IMR-90 (cell line): ENCODE measurements around the gene CD38. TPM values are rescaled to one million over a fixed set of nuclear protein-coding genes. Genes with fewer than 3 reads are reported as not detected.

Source experiments
- ATAC-seq: fragments of 200-7000 bp; cut with Tn5 transposase; 2 replicates; pipeline ENCODE4 v1.9.1; 2020; ENCODE audit warnings: low read depth, mild to moderate bottlenecking, moderate library complexity
- BruUV-seq: library from RNA; stranded (reverse); fragments of 400-500 nt; replicated peaks from 2 replicates; lab custom pipeline; 2021; lab: Mats Ljungman, UMichigan
- CTCF ChIA-PET: fragments of 300-600 bp; formaldehyde crosslinking; extraction: SDS; loops from one replicate; lab custom pipeline; 2021; ENCODE audit warnings: antibody characterized with exemption; lab: Yijun Ruan, JAX
- POLR2A ChIA-PET: fragments of 300-600 bp; sonication (Branson Sonifier 250); formaldehyde crosslinking; loops from one replicate; lab custom pipeline; 2022; ENCODE audit warnings: antibody characterized with exemption; ENCODE audit not compliant: unreplicated experiment; lab: Charles Lee
- DNase-seq: peaks from one replicate; pipeline ENCODE4 v3.0.0; 2013
- H2AFZ ChIP-seq: replicated peaks from 2 replicates; pipeline ENCODE3; 2013; ENCODE audit warnings: low read length, mild to moderate bottlenecking; ENCODE audit not compliant: poor library complexity
- H2AK5ac ChIP-seq: 2 replicates; pipeline ENCODE4 v1.6.1; 2013; ENCODE audit warnings: low read depth, low read length, inconsistent platforms
- H2AK9ac ChIP-seq: replicated peaks from 2 replicates; pipeline ENCODE3; 2013; ENCODE audit warnings: mild to moderate bottlenecking, low read depth, low read length, moderate library complexity; ENCODE audit not compliant: poor library complexity
- H2BK120ac ChIP-seq: 2 replicates; pipeline ENCODE4 v1.6.1; 2013; ENCODE audit warnings: low read depth, low read length, inconsistent platforms
- H2BK15ac ChIP-seq: 3 replicates; pipeline ENCODE4 v1.6.1; 2013; ENCODE audit warnings: low read depth, low read length, inconsistent platforms
- H2BK20ac ChIP-seq: 2 replicates; pipeline ENCODE4 v1.6.1; 2013; ENCODE audit warnings: low read depth, mild to moderate bottlenecking, inconsistent platforms, low read length, moderate library complexity
- H2BK5ac ChIP-seq: 2 replicates; pipeline ENCODE4 v1.6.1; 2013; ENCODE audit warnings: mild to moderate bottlenecking, low read depth, low read length, inconsistent platforms; ENCODE audit not compliant: poor library complexity, severe bottlenecking
- H3K14ac ChIP-seq: replicated peaks from 2 replicates; pipeline ENCODE4 v1.6.1; 2013; ENCODE audit warnings: low read depth, low read length, inconsistent platforms
- H3K18ac ChIP-seq: 2 replicates; pipeline ENCODE4 v1.6.1; 2013; ENCODE audit warnings: low read depth, low read length, control low read depth
- H3K23ac ChIP-seq: 2 replicates; pipeline ENCODE4 v1.6.1; 2013; ENCODE audit warnings: low read depth, low read length, inconsistent platforms
- H3K27ac ChIP-seq: 2 replicates; pipeline ENCODE4 v1.5.1; 2013; ENCODE audit warnings: mild to moderate bottlenecking, control low read depth, low read length; ENCODE audit not compliant: insufficient read depth
- H3K27me3 ChIP-seq: 2 replicates; pipeline ENCODE4 v1.6.1; 2013; ENCODE audit warnings: low read length; ENCODE audit not compliant: control insufficient read depth, insufficient read depth
- H3K36me3 ChIP-seq: 2 replicates; pipeline ENCODE4 v1.6.1; 2013; ENCODE audit warnings: low read length, mixed read lengths; ENCODE audit not compliant: control insufficient read depth, insufficient read depth
- H3K4ac ChIP-seq: 2 replicates; pipeline ENCODE4 v1.6.1; 2013; ENCODE audit warnings: low read depth, low read length, inconsistent platforms
- H3K4me1 ChIP-seq: 2 replicates; pipeline ENCODE4 v1.6.1; 2013; ENCODE audit warnings: low read length, mixed read lengths; ENCODE audit not compliant: control insufficient read depth, insufficient read depth
- H3K4me2 ChIP-seq: 2 replicates; pipeline ENCODE4 v1.6.1; 2013; ENCODE audit warnings: low read depth, mild to moderate bottlenecking, control low read depth, low read length, moderate library complexity
- H3K4me3 ChIP-seq: 2 replicates; pipeline ENCODE4 v1.5.1; 2013; ENCODE audit warnings: low read depth, mild to moderate bottlenecking, control low read depth, low read length, moderate library complexity; ENCODE audit not compliant: insufficient read depth
- H3K56ac ChIP-seq: 2 replicates; pipeline ENCODE4 v1.6.1; 2013; ENCODE audit warnings: low read length, inconsistent platforms; ENCODE audit not compliant: insufficient read depth; ENCODE audit errors: extremely low read depth
- H3K79me1 ChIP-seq, 2 experiments: 2 replicates each; pipeline ENCODE4 v1.6.1; 2013; ENCODE audit warnings: low read length in 2 of 2, inconsistent platforms in 1 of 2, low read depth in 1 of 2
- H3K9ac ChIP-seq: 2 replicates; pipeline ENCODE4 v1.6.1; 2013; ENCODE audit warnings: low read depth, low read length, control low read depth
- H3K9me1 ChIP-seq: 2 replicates; pipeline ENCODE4 v1.6.1; 2013; ENCODE audit warnings: low read length, inconsistent platforms; ENCODE audit not compliant: insufficient read depth
- H3K9me3 ChIP-seq: 2 replicates; pipeline ENCODE4 v1.6.1; 2013; ENCODE audit warnings: low read length; ENCODE audit not compliant: control insufficient read depth, insufficient read depth
- H4K20me1 ChIP-seq: 2 replicates; pipeline ENCODE4 v1.6.1; 2013; ENCODE audit warnings: low read length, inconsistent platforms; ENCODE audit not compliant: insufficient read depth
- H4K5ac ChIP-seq: 2 replicates; pipeline ENCODE4 v1.6.1; 2013; ENCODE audit warnings: mild to moderate bottlenecking, low read depth, low read length, control low read depth
- H4K8ac ChIP-seq, 2 experiments: 2 replicates each; pipeline ENCODE4 v1.6.1; 2013; ENCODE audit warnings: low read depth in 2 of 2, low read length in 2 of 2, control low read depth in 1 of 2, inconsistent platforms in 1 of 2
- H4K91ac ChIP-seq: 2 replicates; pipeline ENCODE4 v1.6.1; 2013; ENCODE audit warnings: low read depth, low read length, inconsistent platforms; ENCODE audit not compliant: insufficient read depth
- BHLHE40 ChIP-seq: fragments of 150-350 bp; IDR thresholded peaks from 2 replicates; pipeline ENCODE4 v1.6.1; 2016; ENCODE audit warnings: mild to moderate bottlenecking, low read depth, low read length
- CEBPB ChIP-seq: IDR thresholded peaks from 2 replicates; pipeline ENCODE4 v1.6.1; 2012; ENCODE audit warnings: low read depth, low read length, improper control_type of control experiment
- CHD1 ChIP-seq: IDR thresholded peaks from 2 replicates; pipeline ENCODE4 v1.6.1; 2012; ENCODE audit warnings: low read depth, low read length, improper control_type of control experiment
- CTCF ChIP-seq: conservative IDR thresholded peaks from 2 replicates; pipeline ENCODE4 v1.5.1; 2012; ENCODE audit warnings: mild to moderate bottlenecking, low read depth, low read length, improper control_type of control experiment
- MAFK ChIP-seq: IDR thresholded peaks from 2 replicates; pipeline ENCODE4 v1.6.1; 2012; ENCODE audit warnings: low read depth, low read length, improper control_type of control experiment
- MAZ ChIP-seq: IDR thresholded peaks from 2 replicates; pipeline ENCODE4 v1.6.1; 2012; ENCODE audit warnings: low read depth, mild to moderate bottlenecking, low read length, improper control_type of control experiment, moderate library complexity, borderline replicate concordance
- MXI1 ChIP-seq: IDR thresholded peaks from 2 replicates; pipeline ENCODE4 v1.6.1; 2012; ENCODE audit warnings: low read depth, mild to moderate bottlenecking, low read length, moderate library complexity, borderline replicate concordance
- NFE2L2 ChIP-seq: fragments of 150-350 bp; IDR thresholded peaks from 2 replicates; pipeline ENCODE4 v1.6.1; 2016; ENCODE audit warnings: low read depth, mild to moderate bottlenecking, low read length
- POLR2A ChIP-seq: IDR thresholded peaks from 2 replicates; pipeline ENCODE4 v1.6.1; 2012; ENCODE audit warnings: mild to moderate bottlenecking, low read depth, low read length
- RCOR1 ChIP-seq: IDR thresholded peaks from 2 replicates; pipeline ENCODE4 v1.6.1; 2012; ENCODE audit warnings: mild to moderate bottlenecking, low read length, improper control_type of control experiment; ENCODE audit not compliant: insufficient replicate concordance
- SMC3 ChIP-seq: fragments of 150-350 bp; IDR thresholded peaks from 2 replicates; pipeline ENCODE4 v1.6.1; 2016; ENCODE audit warnings: low read depth, mild to moderate bottlenecking, antibody characterized with exemption, low read length, moderate library complexity
- dilution Hi-C: fragments of 300-500 bp; cut with HindIII; formaldehyde crosslinking; loops from one replicate; pipeline ENCODE4 v1.14.3; 2018; ENCODE audit warnings: low sequenced_read_pairs; ENCODE audit not compliant: unreplicated experiment
- in situ Hi-C: fragments of 300-500 bp; cut with MboI; formaldehyde crosslinking; loops from 3 replicates; pipeline ENCODE4 v1.14.3; 2019; ENCODE audit warnings: low sequenced_read_pairs, inconsistent platforms, mixed read lengths
- intact Hi-C: fragments of 100-400 bp; cut with micrococcal nuclease; formaldehyde crosslinking; loops from 2 replicates; pipeline ENCODE4 v1.10.0; 2022
- polyA plus RNA-seq, 3 experiments: library from polyadenylated mRNA; depleted of rRNA; stranded (reverse); fragments of >200 nt; gene quantifications; 2 replicates each; pipeline ENCODE4 v1.2.3, GENCODE V29; 2012; ENCODE audit warnings: low replicate concordance in 1 of 3
- total RNA-seq: library from RNA; depleted of rRNA; stranded (reverse); fragments of >200 nt; gene quantifications from 2 replicates; pipeline ENCODE4 v1.2.3, GENCODE V29; 2012
- TF ChIP-seq, protein P1 (sequence below): fragments of 150-350 bp; IDR thresholded peaks from 2 replicates; pipeline ENCODE4 v1.6.1; 2017; ENCODE audit warnings: mild to moderate bottlenecking, antibody characterized with exemption, low read length, low read depth

The CD38 gene
- total and polyA plus RNA-seq, 2 of the 4 experiments (the other 2 are of a cell fraction): not detected

DNA sequence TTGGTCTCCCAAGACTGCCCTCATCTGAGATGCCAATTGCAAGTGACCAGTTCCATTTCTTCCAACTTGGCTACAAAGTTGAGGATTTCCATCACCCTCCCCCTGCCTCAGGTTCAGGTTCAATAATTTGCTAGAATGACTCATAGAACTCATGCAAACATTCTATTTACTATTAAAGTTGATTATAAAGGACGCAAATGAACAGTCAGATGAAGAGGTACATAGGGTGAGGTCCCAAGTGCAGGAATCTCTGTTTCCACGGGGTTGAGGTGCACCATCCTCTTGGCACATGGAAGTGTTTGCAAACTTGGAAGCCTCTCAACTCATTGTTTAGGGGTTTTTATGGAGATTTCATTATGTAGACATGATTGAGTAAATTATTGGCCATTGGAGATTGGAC lies 119.4 kb downstream of the CD38 start (continued):
- TF ChIP-seq, protein P1, sequence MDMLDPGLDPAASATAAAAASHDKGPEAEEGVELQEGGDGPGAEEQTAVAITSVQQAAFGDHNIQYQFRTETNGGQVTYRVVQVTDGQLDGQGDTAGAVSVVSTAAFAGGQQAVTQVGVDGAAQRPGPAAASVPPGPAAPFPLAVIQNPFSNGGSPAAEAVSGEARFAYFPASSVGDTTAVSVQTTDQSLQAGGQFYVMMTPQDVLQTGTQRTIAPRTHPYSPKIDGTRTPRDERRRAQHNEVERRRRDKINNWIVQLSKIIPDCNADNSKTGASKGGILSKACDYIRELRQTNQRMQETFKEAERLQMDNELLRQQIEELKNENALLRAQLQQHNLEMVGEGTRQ: no peak
- TF ChIP-seq BHLHE40 (no peak), POLR2A (no peak), SMC3 (no peak), MAFK (no peak), CHD1 (no peak)

GRCh38 chr4:15898902-15899301 lies 120.8 kb downstream of the CD38 start:
- ATAC-seq (no peak), DNase-seq (no peak)
- no peak overlapping the region for H3K18ac ChIP-seq
- POLR2A ChIA-PET: no interaction called here
- H3K9me3 ChIP-seq: peaks cover 3% of the 10 kb centered on the region
- H3K27me3 ChIP-seq: peaks cover 53% of the 10 kb centered on the region
- no peaks in the 10 kb centered on the region for H3K36me3 ChIP-seq
- no peak overlapping the region for H2BK5ac ChIP-seq
- no peak overlapping the region for H3K9ac ChIP-seq
- in situ Hi-C loops: no loop called here
- H3K79me1 ChIP-seq: no peaks in the 10 kb centered on the region
- H4K5ac ChIP-seq: no peak overlapping the region
- H2AFZ ChIP-seq: no peak overlapping the region
- dilution Hi-C loops: no loop called here
- H3K14ac ChIP-seq: no peak overlapping the region
- H2AK5ac ChIP-seq: no peak overlapping the region
- no peak overlapping the region for H2BK20ac ChIP-seq
- H4K91ac ChIP-seq: no peak overlapping the region
- H3K4me1 ChIP-seq: peaks cover 3% of the 10 kb centered on the region; the same call in 1 of the 2 replicates
- no peak overlapping the region for H3K27ac ChIP-seq
- H3K23ac ChIP-seq: no peak overlapping the region
- no peak overlapping the region for H4K8ac ChIP-seq
- no peak overlapping the region for H3K56ac ChIP-seq
- H3K4me2 ChIP-seq: no peak overlapping the region
- no TSS peak for BruUV-seq
- H2BK15ac ChIP-seq: no peak overlapping the region
- no peak overlapping the region for H3K4me3 ChIP-seq
- CTCF ChIA-PET: no interaction called here
- no peaks in the 10 kb centered on the region for H4K20me1 ChIP-seq
- no peak overlapping the region for H2BK120ac ChIP-seq
- no peak overlapping the region for H3K4ac ChIP-seq
- H3K9me1 ChIP-seq: no peaks in the 10 kb centered on the region
- intact Hi-C loops: no loop called here
- H2AK9ac ChIP-seq: no peak overlapping the region
- TF ChIP-seq MXI1 (no peak), POLR2A (no peak), CTCF (no peak), RCOR1 (no peak), NFE2L2 (no peak), CHD1 (no peak), MAZ (no peak), CEBPB (no peak), SMC3 (no peak), MAFK (no peak), BHLHE40 (no peak)
- TF ChIP-seq, protein P1: no peak
